K562 (cell line): Measurements from ENCODE around the gene MELK.
"Not testable (repeated sequence)": the region's sequence is repeated elsewhere in the genome, so short reads cannot be mapped to it uniquely, and the experiment has no call there.

Experiments used
- HMGN3 ChIP-seq: IDR thresholded peaks from 2 replicates; pipeline ENCODE4 v1.6.1; 2011; ENCODE audit warnings: borderline replicate concordance, low read depth, mild to moderate bottlenecking, mixed read lengths, low read length; ENCODE audit not compliant: insufficient read length; ENCODE audit errors: extremely low read depth
- NR2C2 ChIP-seq, 2 experiments: fragments of 200-800 bp in 1 of 2; sonication (Bioruptor generic) in 1 of 2; sonication (generic) in 1 of 2; formaldehyde crosslinking in 1 of 2; IDR thresholded peaks; 2 replicates each; pipeline versions ENCODE4 v1.6.1 to v1.8.0; 2016 to 2022; ENCODE audit warnings: mild to moderate bottlenecking in 1 of 2, missing compliant biosample characterization in 1 of 2, missing genetic modification characterization in 1 of 2, missing genetic modification reagents in 1 of 2
- SLC30A9 ChIP-seq: fragments of 250-450 bp; sonication (Bioruptor Pico); IDR thresholded peaks from 2 replicates; pipeline ENCODE4 v1.8.0; 2022; ENCODE audit warnings: mild to moderate bottlenecking, moderate library complexity
- ZNF23 ChIP-seq: fragments of 250-450 bp; sonication (Bioruptor Pico); IDR thresholded peaks from 2 replicates; pipeline ENCODE4 v1.4.0; 2020; ENCODE audit warnings: mild to moderate bottlenecking

- not testable (repeated sequence) for TF ChIP-seq ZNF23 (CRISPR knock-in tag); HMGN3; SLC30A9; NR2C2 (CRISPR knock-in tag; IDR thresholded peaks at IDR 0.05); NR2C2 (tag; IDR thresholded peaks at IDR 0.05)
Measured at GRCh38 chr9:36550631-36551098, 22.0 kb upstream of the MELK start.
